SK-N-SH treated with all-trans-retinoic acid at 6 μM for 48 hours (cell line): ENCODE results near the gene CHMP1A.

Source experiments
- ATAC-seq: fragments of 200-7000 bp; cut with Tn5 transposase; 3 replicates; pipeline ENCODE4 v1.9.1; 2020; ENCODE audit warnings: mild to moderate bottlenecking, moderate library complexity
- ARNTL ChIP-seq: fragments of 450-650 bp; formaldehyde crosslinking; IDR thresholded peaks from 2 replicates; pipeline ENCODE4 v1.5.0; 2020; ENCODE audit warnings: low read depth, mild to moderate bottlenecking, moderate library complexity, borderline replicate concordance
- BACH2 ChIP-seq: fragments of 250-450 bp; sonication (Bioruptor Pico); IDR thresholded peaks from 2 replicates; pipeline ENCODE4 v1.9.0; 2021; ENCODE audit warnings: mild to moderate bottlenecking, borderline replicate concordance
- CREB5 ChIP-seq: fragments of 250-450 bp; sonication (Bioruptor Pico); IDR thresholded peaks from 2 replicates; pipeline ENCODE4 v1.5.1; 2020; ENCODE audit warnings: low read depth, mild to moderate bottlenecking, moderate library complexity
- CSDC2 ChIP-seq: fragments of 250-450 bp; sonication (Bioruptor Pico); IDR thresholded peaks from 2 replicates; pipeline ENCODE4 v1.5.0; 2020; ENCODE audit warnings: mild to moderate bottlenecking, moderate library complexity
- CSRNP3 ChIP-seq: fragments of 250-450 bp; sonication (Bioruptor Pico); IDR thresholded peaks from 2 replicates; pipeline ENCODE4 v1.5.1; 2021; ENCODE audit warnings: mild to moderate bottlenecking, moderate library complexity
- GLIS3 ChIP-seq: fragments of 250-450 bp; sonication (Bioruptor Pico); IDR thresholded peaks from 2 replicates; pipeline ENCODE4 v1.5.0; 2020; ENCODE audit warnings: mild to moderate bottlenecking, moderate library complexity
- ISL1 ChIP-seq: fragments of 250-450 bp; sonication (Bioruptor Pico); IDR thresholded peaks from 2 replicates; pipeline ENCODE4 v2.1.2; 2022; ENCODE audit warnings: mild to moderate bottlenecking, moderate library complexity
- OSR1 ChIP-seq: fragments of 250-450 bp; sonication (Bioruptor Pico); IDR thresholded peaks from 2 replicates; pipeline ENCODE4 v1.8.0; 2022; ENCODE audit warnings: moderate library complexity, mild to moderate bottlenecking, inconsistent platforms
- PATZ1 ChIP-seq: fragments of 250-450 bp; sonication (Bioruptor Pico); IDR thresholded peaks from 2 replicates; pipeline ENCODE4 v1.8.0; 2020; ENCODE audit warnings: mild to moderate bottlenecking, moderate library complexity, borderline replicate concordance
- POU6F1 ChIP-seq: fragments of 250-450 bp; sonication (Bioruptor Pico); IDR thresholded peaks from 2 replicates; pipeline ENCODE4 v1.8.0; 2021; ENCODE audit warnings: low read depth, mild to moderate bottlenecking, moderate library complexity, borderline replicate concordance
- PPARA ChIP-seq: fragments of 250-450 bp; sonication (Bioruptor Pico); IDR thresholded peaks from 2 replicates; pipeline ENCODE4 v1.5.0; 2020; ENCODE audit warnings: mild to moderate bottlenecking, borderline replicate concordance
- RARB ChIP-seq: fragments of 250-450 bp; sonication (Bioruptor Pico); IDR thresholded peaks from 2 replicates; pipeline ENCODE4 v1.8.0; 2021; ENCODE audit warnings: mild to moderate bottlenecking, moderate library complexity
- SNAI2 ChIP-seq: fragments of 250-450 bp; sonication (Bioruptor Pico); IDR thresholded peaks from 2 replicates; pipeline ENCODE4 v1.5.0; 2020; ENCODE audit warnings: mild to moderate bottlenecking, moderate library complexity
- TOX ChIP-seq: fragments of 250-450 bp; sonication (Bioruptor Pico); IDR thresholded peaks from 2 replicates; pipeline ENCODE4 v1.8.0; 2021; ENCODE audit warnings: mild to moderate bottlenecking, moderate library complexity, borderline replicate concordance
- TSHZ2 ChIP-seq: fragments of 250-450 bp; sonication (Bioruptor Pico); IDR thresholded peaks from 2 replicates; pipeline ENCODE4 v1.5.0; 2020; ENCODE audit warnings: mild to moderate bottlenecking, moderate library complexity
- ZFP3 ChIP-seq: fragments of 250-450 bp; sonication (Bioruptor Pico); IDR thresholded peaks from 2 replicates; pipeline ENCODE4 v1.5.0; 2020; ENCODE audit warnings: mild to moderate bottlenecking, moderate library complexity
- ZFP30 ChIP-seq: fragments of 450-650 bp; formaldehyde crosslinking; IDR thresholded peaks from 2 replicates; pipeline ENCODE4 v1.5.0; 2022; ENCODE audit warnings: mild to moderate bottlenecking, moderate library complexity
- ZNF565 ChIP-seq: fragments of 450-650 bp; formaldehyde crosslinking; conservative IDR thresholded peaks from 2 replicates; pipeline ENCODE4 v1.5.0; 2020; ENCODE audit warnings: low read depth, mild to moderate bottlenecking, moderate library complexity
- ZNF70 ChIP-seq: fragments of 450-650 bp; formaldehyde crosslinking; IDR thresholded peaks from 2 replicates; pipeline ENCODE4 v1.5.0; 2020; ENCODE audit warnings: mild to moderate bottlenecking, moderate library complexity
- ZNF8 ChIP-seq: fragments of 450-650 bp; formaldehyde crosslinking; IDR thresholded peaks from 2 replicates; pipeline ENCODE4 v1.5.0; 2020; ENCODE audit warnings: mild to moderate bottlenecking, moderate library complexity

Gene CHMP1A

GRCh38 chr16:89599902-89600301 is 57.6 kb downstream of the CHMP1A start:
- no peak for ATAC-seq
- TF ChIP-seq ZFP30 (CRISPR knock-in tag) = no peak
- TF ChIP-seq TSHZ2 (CRISPR knock-in tag) = no peak
- TF ChIP-seq BACH2 (CRISPR knock-in tag) = no peak
- no peak for TF ChIP-seq GLIS3
- TF ChIP-seq CSDC2 (CRISPR knock-in tag) = no peak
- TF ChIP-seq OSR1 (CRISPR knock-in tag) = no peak
- TF ChIP-seq SNAI2 (CRISPR knock-in tag) = no peak
- TF ChIP-seq TOX (CRISPR knock-in tag) = no peak
- no peak for TF ChIP-seq CREB5 (CRISPR knock-in tag)
- TF ChIP-seq ZFP3 (CRISPR knock-in tag) = no peak

GRCh38 chr16:89599451-89599858 is 58.1 kb downstream of the CHMP1A start:
- peak; percentile 38 for ATAC-seq
- TF ChIP-seq POU6F1 (CRISPR knock-in tag) (no peak), ZNF70 (CRISPR knock-in tag) (no peak), CSDC2 (CRISPR knock-in tag) (no peak), PPARA (CRISPR knock-in tag) (no peak), CSRNP3 (CRISPR knock-in tag) (no peak), ARNTL (no peak), ZFP3 (CRISPR knock-in tag) (no peak), ISL1 (CRISPR knock-in tag) (no peak), TSHZ2 (CRISPR knock-in tag) (no peak), ZFP30 (CRISPR knock-in tag) (no peak)

- ATAC-seq = no peak
Measured at GRCh38 chr16:89598199-89598598, 59.3 kb downstream of the CHMP1A start.

More at GRCh38 chr16:89598199-89598598, 59.3 kb downstream of the CHMP1A start:
- TF ChIP-seq RARB (CRISPR knock-in tag) = no peak
- TF ChIP-seq TSHZ2 (CRISPR knock-in tag) = no peak
- TF ChIP-seq ZNF8 (CRISPR knock-in tag) = no peak
- no peak for TF ChIP-seq TOX (CRISPR knock-in tag)
- TF ChIP-seq ARNTL = no peak
- no peak for TF ChIP-seq SNAI2 (CRISPR knock-in tag)
- no peak for TF ChIP-seq PATZ1
- TF ChIP-seq ZNF565 = no peak
- no peak for TF ChIP-seq ZNF70 (CRISPR knock-in tag)
- no peak for TF ChIP-seq ZFP30 (CRISPR knock-in tag)
- TF ChIP-seq GLIS3 = no peak
- no peak for TF ChIP-seq PPARA (CRISPR knock-in tag)
- TF ChIP-seq CSDC2 (CRISPR knock-in tag) = no peak
- TF ChIP-seq CSRNP3 (CRISPR knock-in tag) = no peak
